ENCODE results near the gene IDH2. TPM values are rescaled to one million over a fixed set of nuclear protein-coding genes. Genes with fewer than 3 reads are reported as not detected.

Gene IDH2
- total RNA-seq, 1 experiment from 2014 or later, result 48.1 TPM

- Histone ChIP-seq H3K27me3 (ENCODE audit: insufficient read depth, low read length) (no peaks in the 10 kb centered on the region), H3K36me3 (ENCODE audit: control insufficient read depth in 1 of 2, insufficient read depth in 2 of 2, low read length in 2 of 2) (no peaks in the 10 kb centered on the region), H3K79me2 (ENCODE audit: insufficient read depth, low read length) (no peaks in the 10 kb centered on the region), H3K4me3 (replicated peaks in 1 of 2; ENCODE audit: low read depth in 1 of 2, low read length in 2 of 2) (no peak overlapping the region), H3K9me2 (ENCODE audit: insufficient read depth) (no peaks in the 10 kb centered on the region), H3K9ac (ENCODE audit: low read length) (no peak overlapping the region), H3K27ac (ENCODE audit: low read depth, low read length) (no peak overlapping the region), H3K4me1 (ENCODE audit: control insufficient read depth in 1 of 2, insufficient read depth in 2 of 2, low read length in 2 of 2) (peaks cover 7 to 39% of the 10 kb centered on the region in 2 experiments), H4K20me1 (ENCODE audit: insufficient read depth) (no peaks in the 10 kb centered on the region), H2AFZ (ENCODE audit: low read depth, low read length, poor library complexity, severe bottlenecking) (no peak overlapping the region), H3K9me3 (ENCODE audit: control insufficient read depth in 1 of 2, insufficient read depth in 1 of 2, low read depth in 1 of 2, low read length in 2 of 2) (no peaks in the 10 kb centered on the region), H3K4me2 (ENCODE audit: low read length) (no peak overlapping the region)
- POLR2A ChIA-PET, result no interaction called here
- CTCF ChIA-PET, result no interaction called here
- RAD21 ChIA-PET (ENCODE audit: low non-redundant PET in 1 of 2, low total read pairs in 2 of 2, uncharacterized antibody in 2 of 2, unreplicated experiment in 2 of 2), result no interaction called here
- BruUV-seq (replicated peaks), result no TSS peak
- DNase-seq (ENCODE audit: low read depth, low spot score), result no peak
- intact Hi-C loops (cut with micrococcal nuclease), result no loop called here
- TF ChIP-seq MAX (IDR thresholded peaks at IDR 0.05) (no peak), EZH2 (IDR thresholded peaks at IDR 0.05) (no peak), SRF (IDR thresholded peaks at IDR 0.05; ENCODE audit: low read depth) (no peak), SIN3A (IDR thresholded peaks at IDR 0.05; ENCODE audit: low read depth) (no peak), FOSL1 (IDR thresholded peaks at IDR 0.05; ENCODE audit: low read depth) (no peak), ELF1 (IDR thresholded peaks at IDR 0.05; ENCODE audit: borderline replicate concordance, low read depth) (no peak), POLR2A (IDR thresholded peaks at IDR 0.05; ENCODE audit: borderline replicate concordance, extremely low read depth, insufficient read depth, insufficient read length) (no peak), JUND (IDR thresholded peaks at IDR 0.05) (no peak), YY1 (IDR thresholded peaks at IDR 0.05; ENCODE audit: extremely low read depth, insufficient replicate concordance, low read depth, low read length) (no peak), ZNF274 (IDR thresholded peaks at IDR 0.05; ENCODE audit: low read depth, low read length) (no peak), CTCF (IDR thresholded peaks at IDR 0.05 in 2 of 3, conservative IDR thresholded peaks at IDR 0.05 in 1 of 3; ENCODE audit: borderline replicate concordance in 1 of 3, insufficient read depth in 1 of 3, low read depth in 2 of 3, low read length in 2 of 3) (no peak), ZFX (IDR thresholded peaks at IDR 0.05) (no peak), TCF7L2 (IDR thresholded peaks at IDR 0.05; ENCODE audit: borderline replicate concordance, extremely low read depth, insufficient read depth, insufficient read length) (no peak), EZH2phosphoT487 (IDR thresholded peaks at IDR 0.05; ENCODE audit: borderline replicate concordance) (no peak), EGR1 (IDR thresholded peaks at IDR 0.05; ENCODE audit: low read depth) (no peak), CBX3 (IDR thresholded peaks at IDR 0.05; ENCODE audit: low read depth) (no peak), ZBTB33 (IDR thresholded peaks at IDR 0.05; ENCODE audit: extremely low read depth, insufficient replicate concordance, low read length) (no peak), SP1 (IDR thresholded peaks at IDR 0.05; ENCODE audit: low read depth) (no peak), POLR2AphosphoS5 (IDR thresholded peaks at IDR 0.05; ENCODE audit: low read depth, low read length) (no peak)
- TF ChIP-seq, protein P1, sequence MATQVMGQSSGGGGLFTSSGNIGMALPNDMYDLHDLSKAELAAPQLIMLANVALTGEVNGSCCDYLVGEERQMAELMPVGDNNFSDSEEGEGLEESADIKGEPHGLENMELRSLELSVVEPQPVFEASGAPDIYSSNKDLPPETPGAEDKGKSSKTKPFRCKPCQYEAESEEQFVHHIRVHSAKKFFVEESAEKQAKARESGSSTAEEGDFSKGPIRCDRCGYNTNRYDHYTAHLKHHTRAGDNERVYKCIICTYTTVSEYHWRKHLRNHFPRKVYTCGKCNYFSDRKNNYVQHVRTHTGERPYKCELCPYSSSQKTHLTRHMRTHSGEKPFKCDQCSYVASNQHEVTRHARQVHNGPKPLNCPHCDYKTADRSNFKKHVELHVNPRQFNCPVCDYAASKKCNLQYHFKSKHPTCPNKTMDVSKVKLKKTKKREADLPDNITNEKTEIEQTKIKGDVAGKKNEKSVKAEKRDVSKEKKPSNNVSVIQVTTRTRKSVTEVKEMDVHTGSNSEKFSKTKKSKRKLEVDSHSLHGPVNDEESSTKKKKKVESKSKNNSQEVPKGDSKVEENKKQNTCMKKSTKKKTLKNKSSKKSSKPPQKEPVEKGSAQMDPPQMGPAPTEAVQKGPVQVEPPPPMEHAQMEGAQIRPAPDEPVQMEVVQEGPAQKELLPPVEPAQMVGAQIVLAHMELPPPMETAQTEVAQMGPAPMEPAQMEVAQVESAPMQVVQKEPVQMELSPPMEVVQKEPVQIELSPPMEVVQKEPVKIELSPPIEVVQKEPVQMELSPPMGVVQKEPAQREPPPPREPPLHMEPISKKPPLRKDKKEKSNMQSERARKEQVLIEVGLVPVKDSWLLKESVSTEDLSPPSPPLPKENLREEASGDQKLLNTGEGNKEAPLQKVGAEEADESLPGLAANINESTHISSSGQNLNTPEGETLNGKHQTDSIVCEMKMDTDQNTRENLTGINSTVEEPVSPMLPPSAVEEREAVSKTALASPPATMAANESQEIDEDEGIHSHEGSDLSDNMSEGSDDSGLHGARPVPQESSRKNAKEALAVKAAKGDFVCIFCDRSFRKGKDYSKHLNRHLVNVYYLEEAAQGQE (IDR thresholded peaks at IDR 0.05; ENCODE audit: low read depth), result no peak
- no peak for ATAC-seq
These were observed 64.2 kb downstream of the IDH2 start for GRCh38 chr15:90037961-90038631.
